CD4-positive, alpha-beta T cell treated with Interleukin-17A for 4 hours (primary cell): ENCODE data around the gene FGFRL1.

Source experiments
- DNase-seq: peaks from one replicate; pipeline ENCODE4 v3.0.0-alpha.2; 2020; ENCODE audit warnings: mixed read lengths

Gene FGFRL1, protein sequence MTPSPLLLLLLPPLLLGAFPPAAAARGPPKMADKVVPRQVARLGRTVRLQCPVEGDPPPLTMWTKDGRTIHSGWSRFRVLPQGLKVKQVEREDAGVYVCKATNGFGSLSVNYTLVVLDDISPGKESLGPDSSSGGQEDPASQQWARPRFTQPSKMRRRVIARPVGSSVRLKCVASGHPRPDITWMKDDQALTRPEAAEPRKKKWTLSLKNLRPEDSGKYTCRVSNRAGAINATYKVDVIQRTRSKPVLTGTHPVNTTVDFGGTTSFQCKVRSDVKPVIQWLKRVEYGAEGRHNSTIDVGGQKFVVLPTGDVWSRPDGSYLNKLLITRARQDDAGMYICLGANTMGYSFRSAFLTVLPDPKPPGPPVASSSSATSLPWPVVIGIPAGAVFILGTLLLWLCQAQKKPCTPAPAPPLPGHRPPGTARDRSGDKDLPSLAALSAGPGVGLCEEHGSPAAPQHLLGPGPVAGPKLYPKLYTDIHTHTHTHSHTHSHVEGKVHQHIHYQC

DNA sequence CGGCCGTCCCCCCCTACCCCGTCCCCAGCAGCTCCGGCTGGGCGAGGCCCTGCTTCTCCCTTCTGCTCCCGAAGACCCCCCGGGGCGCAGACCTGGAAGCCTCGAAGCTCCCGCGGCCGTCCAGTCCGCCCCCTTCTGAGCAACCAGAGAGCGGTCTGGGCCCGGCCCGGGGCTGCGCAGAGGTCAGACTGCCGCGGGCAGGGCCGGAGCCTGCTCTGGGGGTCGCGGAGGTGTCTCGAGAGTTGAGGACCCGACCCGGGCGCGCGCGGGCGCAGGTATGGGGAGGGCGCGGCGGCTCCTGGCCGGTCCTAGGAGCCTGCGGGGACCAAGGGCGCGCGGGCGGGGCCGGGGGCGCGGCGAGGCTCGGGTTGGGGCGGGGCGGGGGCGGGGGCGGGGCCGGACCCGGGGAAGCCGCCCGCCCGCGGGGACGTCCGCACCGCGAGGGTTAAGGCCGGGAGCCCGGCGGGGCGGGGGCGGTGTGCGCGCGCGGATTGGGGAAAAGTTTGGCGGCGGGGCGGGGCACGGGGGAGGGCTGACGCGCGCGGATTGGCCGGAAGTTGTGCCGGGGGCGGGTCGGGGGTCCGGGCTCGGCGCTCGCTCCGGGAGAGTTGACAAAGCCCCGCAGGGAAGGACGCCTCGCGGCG is at the start of gene FGFRL1:
Gene FGFRL1 (plus strand): TSS at position 605 of the 644 bp plus-strand sequence. CDS start 860 bp downstream, outside the sequence.
- peak; percentile 98 for DNase-seq

DNA sequence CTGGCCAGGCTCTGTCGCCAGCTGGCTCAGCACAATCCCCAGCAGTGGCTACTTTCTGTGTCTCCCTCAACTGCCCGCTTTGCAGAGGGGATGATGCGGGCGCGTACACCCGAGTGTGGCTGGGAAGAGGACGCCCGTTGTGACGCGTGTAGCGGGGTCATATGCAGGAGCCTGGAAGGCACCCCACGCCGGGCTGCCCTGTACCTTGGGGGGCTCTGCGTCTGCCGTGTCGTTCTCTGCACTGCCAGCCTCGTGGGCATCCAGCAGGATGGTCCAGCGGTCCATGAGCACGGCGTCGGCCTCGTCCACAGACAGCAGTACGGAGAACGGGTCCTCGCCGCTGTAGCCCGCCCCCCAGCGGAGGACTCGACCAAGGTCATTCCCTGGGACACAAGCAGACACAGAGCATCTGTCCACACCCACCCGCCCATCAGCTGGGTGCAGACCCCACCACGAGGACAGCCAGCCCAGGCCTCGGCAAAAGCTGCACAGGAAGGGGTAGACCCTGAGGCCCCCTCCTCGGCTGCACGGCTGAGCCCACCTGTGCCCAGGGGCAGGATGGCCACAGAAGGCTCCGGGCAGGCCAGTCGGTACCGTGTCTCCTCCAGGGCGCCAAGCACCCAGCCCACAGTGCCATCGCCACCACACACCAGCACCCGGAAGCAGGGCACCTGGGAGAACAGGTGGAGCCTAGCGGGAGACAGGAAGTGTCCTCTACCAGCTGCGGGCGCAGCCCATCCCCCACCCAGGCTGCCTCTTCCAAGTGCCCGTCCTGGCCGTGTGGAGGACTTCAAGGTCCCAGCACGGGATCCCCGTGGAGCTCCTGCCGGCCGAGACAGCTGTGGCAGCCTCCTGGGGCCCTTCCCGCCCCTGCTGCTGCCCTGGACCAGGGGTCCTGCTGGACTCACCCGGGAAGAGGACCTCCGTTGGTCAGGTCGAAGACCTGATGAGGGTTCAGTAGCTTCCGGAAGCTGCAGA is 48.9 kb upstream of the FGFRL1 start:
- DNase-seq = no peak

DNA sequence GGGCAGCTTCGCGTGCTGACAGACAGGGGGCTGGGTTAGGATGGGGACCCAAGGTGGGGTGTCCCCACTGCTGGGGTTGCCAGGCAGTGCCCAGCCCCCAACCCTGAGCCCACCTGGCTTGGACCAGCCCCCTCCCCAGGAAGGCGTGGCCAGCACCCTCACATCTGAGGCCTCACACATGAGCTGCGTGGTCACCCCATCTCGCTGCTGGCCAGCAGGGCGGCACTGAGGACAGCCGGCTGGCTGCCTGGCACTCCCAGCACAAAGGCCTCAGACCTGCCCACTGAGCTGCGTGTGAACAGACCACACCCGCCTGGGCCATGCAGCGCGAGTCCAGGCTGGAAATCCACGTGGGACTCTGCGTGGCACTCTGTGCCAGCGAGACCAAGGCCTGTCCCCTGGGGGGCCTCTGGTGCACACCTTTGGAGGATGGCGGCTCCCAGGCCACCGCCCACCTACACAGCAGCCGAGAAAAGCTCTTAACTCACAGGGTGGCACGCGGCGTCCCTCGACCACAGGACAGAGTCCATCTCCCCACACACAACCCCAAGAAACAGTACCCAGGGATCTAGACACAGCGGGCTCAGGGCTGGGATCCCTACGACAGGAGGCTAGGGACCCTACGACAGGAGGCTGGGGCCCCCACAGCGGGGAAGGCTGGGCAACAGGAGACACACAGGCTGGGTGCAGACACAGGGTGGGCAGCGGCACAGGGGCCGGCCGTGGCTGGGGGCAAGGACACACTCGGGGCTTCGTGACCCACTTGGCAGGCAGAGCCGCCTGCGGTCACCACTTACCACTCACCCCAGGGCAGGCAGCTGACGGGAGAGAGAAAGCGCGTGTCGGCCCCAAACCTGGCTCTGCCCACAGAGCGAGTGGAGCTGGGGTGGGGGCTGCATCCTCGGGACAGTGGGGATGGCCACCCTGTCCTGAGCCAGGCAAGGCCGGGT is 47.9 kb upstream of the FGFRL1 start:
- DNase-seq = no peak

DNA sequence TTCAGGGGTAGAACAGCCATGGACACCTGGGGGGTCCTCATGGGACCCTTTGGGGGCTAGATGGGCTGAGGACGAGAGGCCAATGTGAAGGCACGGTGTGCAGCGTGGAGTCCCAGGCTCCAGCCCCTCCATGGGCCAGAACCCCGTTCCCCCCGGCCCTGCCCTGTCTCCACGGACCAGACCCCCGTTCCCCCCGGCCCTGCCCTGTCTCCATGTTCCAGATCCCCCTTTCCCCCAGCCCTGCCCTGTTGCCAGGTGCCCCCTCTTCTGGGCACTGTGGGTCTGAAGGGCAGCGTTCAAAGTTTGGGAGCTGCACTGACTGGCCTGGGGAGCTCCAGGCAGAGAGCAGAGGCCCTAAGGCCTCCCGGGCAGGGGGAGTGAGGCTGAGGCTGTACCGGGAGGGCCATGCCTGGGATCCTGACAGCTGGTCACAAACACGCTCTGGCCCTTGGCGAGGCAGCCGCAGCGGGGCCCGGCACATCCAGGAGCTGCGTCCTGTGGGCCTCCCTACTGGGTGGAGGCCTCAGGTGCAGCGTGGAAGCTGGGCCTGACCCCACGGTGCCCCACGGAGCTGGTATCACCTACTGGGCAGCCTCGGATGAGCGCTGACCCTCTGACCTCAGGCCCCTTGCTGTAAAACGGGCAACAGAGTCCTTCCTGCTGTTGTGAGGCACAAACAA is 46.9 kb upstream of the FGFRL1 start:
- no peak for DNase-seq

DNA sequence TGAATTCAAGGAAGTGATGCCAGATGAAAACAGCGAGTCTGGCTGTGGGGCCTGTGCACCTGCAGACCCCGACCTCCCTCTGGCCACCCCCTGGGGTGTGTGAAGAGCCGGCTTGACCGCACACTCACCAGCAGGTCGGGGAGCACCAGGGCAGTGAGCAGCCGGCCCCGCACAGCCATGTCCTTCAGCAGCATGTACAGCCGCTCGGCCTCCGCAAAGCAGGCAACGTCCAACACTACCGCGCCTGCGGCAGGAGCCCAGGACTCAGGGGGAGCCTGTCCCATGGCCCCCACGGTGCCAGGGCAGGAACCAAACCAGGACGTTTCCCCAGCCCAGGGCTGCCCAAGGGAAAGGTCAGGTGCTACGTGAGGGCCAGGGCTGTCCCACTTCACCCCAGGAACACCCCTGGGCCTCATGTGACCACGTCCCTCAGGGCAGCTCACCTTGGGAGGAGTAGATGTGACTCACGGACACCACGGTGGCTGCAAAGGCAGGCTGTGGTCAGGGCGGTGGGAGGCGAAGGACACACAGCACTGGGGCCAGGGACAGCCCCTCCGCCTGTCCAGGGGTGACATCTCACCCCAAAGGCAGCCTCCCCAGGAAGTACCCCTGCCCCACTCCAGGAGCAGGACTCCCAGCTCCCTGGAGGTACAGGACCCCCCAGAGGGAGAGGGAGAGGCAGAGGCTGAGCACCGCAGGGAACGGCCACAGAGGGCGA is 46.2 kb upstream of the FGFRL1 start:
- DNase-seq = no peak

DNA sequence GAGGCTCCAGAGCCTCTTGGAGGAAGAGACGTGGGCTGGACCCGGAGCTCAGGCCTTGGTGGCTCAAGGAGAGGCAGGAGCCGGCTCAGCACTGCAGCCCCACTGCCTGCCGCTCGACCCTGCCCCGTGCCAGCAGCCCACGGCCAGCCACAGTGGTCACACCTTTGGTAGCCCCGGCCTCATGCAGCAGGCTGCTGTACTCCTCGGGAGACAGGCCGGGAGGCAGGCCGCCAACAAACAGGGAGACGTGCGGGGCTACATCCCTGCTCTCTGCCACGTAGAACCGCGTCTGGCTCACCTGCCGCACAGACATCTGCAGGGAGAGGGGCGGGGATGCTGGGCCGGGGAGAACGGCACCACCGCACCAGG is 45.7 kb upstream of the FGFRL1 start:
- DNase-seq = no peak

DNA sequence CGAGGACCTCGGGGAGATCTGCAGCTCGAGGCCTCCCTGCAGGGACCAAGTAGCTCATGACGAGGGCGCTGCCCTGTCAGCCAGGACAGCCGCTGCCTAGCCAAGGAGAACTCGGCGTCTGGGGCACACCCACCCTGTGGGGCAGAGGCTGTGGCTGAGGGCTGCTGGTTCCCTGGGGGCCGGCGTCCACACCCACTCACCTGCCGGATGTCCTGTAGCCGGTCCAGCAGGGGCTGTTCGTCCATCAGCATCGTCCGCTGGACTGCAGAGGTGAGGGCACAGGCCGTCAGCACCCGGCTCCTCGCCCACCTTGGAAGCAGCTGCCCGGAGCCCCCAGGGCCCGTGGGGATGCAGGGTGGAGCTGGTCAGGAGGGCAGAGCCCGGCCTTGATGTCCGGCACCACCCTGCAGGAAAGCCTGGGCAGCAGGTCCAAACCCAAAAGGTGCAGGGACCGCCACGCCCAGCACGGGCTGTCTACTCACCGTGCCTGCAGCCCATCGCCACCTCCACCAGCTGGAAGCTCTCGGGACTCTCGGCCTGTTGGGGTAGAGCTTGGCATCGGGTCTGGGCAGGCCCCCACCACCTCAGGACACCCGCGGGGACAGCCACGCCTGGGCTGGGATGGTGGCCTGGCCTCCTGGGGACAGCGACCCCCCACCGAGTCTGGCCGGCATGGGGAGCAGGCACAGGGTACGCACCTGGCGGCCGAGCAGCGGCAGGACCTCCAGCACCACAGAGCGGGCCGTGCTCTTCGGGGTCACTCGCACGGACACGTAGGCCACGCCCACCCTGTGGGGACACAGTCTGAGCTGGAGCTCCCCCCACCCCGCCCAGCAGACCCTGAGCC is 44.9 kb upstream of the FGFRL1 start:
- no peak for DNase-seq

DNA sequence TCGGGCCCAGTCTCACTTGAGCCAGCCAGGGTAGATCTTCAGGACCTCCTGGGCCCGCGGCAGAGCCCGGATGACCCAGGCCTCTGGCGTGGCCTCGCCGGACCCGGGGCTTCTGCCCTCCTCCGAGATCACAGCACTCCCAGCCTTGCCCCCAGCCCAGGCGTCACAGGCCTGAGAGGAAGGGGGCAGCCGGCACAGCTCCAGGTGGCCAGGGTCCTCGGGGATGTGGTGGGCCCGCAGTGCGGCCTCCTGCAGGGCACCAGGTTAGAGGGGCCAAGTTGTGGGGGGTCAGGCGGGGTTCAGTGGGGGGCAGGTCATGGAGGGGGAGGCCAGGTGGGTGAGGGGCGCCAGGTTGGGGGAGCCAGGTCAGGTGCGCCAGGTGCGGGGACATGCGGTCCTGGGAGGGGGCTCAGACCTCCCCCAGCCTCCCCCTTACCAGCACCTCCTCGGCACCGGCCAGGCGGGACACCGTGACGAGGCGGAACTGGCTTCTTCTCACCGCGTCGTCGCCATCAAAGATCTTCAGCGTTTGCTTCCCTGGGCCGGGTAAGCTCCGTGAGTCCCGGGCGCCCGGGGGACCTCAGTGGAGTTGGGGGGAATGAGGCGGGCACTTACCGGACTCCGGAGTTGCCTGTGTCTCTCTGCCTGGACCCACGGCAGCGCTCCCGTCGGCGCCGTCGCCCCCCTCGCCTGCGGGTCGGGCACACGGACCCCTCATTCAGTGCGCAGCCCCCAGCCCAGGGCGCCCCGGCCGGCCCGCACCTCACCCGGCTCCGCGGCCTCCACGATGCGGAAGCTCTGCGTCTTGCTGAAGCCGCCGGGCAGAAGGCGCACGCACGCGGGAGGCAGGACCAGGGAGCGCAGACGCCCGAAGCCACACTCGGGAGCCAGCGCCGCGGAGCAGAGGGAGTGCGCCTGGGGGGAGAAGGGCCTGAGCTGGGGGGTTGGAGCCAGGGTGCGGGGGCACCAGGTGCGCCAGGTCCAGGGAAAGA is 44.0 kb upstream of the FGFRL1 start:
- DNase-seq = no peak

DNA sequence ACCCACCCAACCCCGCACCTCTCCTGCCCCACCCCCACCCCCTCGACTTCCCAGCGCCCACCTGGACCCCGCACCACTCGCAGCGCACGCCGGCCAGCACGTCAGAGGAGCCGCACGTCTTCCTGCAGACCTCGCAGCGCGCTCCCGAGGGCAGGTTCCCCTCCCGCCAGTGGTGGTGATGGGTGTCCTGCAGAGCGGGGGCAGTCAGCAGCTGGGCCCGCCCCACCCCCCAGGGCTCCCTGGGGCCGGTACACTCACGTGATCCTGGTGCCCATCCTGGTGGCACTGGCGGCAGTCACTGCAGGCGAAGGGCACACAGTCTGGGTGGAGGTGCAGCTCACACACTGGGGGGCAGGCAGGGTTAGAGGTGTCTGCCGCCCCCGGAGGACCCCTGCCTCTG is 43.2 kb upstream of the FGFRL1 start:
- no peak for DNase-seq

DNA sequence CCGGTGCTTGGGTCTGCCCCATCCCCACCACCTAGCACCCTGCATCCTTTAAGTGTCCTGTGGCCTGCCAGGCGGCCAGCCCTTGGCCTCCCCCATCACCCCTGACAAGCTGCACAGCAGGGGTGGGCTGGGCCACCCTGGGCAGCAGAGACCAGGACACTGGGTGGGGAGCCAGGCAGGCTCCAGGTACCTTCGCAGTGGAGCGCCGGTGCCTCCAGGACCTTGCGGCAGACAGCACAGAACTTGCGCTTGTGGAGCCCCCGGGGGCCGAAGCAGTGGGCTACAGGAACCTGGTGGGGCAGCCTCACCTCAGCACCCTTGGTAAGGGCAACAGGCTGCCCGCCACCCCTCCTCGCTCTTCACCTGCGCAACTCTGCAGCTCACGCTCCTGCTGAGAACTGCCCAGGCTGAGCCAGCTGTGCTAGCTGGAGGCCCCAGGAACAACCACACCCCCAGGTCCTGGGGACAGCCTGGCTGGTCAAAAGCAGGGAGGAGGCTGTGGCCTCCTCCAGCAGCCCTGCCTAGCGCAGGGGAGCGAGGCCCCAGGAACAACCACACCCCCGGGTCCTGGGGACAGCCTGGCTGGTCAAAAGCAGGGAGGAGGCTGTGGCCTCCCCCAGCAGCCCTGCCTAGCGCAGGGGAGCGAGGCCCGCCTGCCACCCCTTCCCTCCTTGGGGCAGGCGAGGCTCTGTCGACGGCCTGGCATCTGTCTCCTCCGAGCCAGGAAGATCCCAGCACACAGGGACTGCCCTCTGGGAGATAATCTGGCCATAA is 42.6 kb upstream of the FGFRL1 start:
- no peak for DNase-seq

DNA sequence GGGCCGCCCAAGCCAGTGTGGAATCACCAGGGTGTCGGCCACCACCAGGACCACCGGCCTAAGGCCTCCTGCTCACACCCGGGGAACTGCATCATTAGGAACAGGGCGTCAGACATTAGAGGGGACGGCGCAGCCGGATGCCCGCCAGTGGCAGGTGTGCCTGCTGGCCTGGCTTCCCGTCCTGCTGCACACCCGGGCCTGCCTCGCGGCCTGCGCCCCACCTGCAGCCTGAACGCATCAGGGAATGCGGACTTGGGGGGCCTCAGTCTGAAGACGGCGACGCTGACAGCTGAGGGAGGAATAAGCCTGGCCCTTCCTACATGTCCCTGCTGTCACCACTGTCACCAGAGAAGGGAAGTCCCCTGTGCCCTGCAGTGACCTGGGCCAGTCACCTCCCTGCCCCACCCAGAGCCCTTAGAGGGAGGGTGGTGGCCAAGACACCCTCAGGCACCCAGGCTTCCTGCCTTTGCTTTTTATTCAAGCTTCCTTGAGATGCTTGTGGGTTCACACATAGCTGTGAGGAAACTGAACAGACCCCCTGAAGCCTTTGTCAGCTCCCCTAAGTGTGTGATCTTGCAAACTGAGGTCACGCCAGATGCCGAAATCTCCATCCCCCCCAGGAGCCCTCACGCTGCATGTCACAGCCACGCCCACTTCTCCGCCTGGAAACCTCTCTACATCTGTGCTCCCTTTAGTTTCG is 41.2 kb upstream of the FGFRL1 start:
- DNase-seq = no peak

DNA sequence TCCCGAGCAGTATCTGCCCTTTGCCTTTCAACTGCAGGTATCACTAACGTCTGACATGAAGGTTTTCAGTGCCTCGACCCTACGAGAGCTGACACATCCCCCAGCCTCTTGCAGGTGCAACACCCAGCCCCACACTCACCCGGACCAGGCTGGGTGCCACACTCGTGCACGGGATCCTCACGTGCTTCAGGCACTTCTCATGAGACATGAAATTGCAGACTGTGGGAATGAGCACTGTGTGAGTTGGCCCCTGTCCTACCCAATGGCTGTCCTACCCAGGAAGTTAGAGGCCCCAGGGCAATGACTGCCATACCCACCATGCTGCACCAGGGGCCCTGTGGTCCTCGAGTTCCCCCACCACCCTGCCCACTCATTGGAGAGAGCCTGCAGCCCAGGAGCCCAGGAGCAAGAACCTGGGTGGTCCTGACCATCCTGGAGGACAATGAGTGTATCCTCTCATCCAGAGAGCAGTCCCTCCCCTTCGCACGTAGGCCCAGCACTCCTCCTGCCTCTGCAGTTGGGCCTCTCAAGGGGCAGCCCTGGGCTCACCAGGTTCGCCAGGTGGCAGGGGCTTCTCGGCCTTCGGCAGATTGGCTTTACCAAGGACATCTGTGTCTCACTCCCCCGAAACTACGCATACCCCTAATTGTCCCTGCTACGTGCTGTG is 40.4 kb upstream of the FGFRL1 start:
- no peak for DNase-seq

DNA sequence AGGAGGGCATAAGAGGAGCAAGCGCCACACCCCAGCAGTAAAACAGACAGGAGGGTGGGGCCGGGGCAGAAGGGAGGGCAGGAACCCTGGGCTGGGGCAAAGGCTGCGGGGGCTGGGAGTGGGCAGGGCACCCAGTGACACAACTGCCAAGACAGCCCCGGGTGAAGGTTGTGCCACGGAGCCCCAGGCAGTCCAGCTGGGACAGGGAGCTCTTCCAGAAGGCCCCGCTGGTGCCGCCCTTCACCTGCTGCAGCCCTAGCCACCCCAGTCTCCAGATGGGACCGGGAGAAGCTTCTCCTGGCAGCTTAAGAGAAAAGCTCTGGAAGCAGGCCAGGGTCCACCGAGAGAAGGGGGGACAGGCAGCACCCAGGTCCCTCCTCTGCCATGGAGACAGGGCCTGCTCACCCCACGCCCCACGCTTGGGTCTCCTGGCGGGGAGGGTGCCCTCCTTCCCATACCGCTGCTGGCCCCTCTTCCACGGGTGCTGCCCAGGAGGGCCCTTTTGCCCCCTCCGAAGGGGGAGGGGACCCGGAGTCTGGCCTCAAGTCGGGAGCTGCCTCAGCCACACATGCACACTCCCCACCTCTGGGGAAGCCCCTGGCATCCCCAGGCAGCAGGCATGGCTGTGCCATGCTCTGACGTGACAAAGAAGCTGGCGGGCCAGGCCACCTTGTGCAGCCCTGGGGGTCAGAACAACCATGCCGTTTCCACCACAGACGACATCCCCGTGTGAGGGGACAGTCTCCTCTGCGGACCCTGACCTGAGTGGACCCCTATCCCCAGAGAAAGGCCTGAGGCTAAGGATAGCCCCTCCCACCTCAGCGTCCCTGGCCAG is 39.5 kb upstream of the FGFRL1 start:
- DNase-seq = no peak

DNA sequence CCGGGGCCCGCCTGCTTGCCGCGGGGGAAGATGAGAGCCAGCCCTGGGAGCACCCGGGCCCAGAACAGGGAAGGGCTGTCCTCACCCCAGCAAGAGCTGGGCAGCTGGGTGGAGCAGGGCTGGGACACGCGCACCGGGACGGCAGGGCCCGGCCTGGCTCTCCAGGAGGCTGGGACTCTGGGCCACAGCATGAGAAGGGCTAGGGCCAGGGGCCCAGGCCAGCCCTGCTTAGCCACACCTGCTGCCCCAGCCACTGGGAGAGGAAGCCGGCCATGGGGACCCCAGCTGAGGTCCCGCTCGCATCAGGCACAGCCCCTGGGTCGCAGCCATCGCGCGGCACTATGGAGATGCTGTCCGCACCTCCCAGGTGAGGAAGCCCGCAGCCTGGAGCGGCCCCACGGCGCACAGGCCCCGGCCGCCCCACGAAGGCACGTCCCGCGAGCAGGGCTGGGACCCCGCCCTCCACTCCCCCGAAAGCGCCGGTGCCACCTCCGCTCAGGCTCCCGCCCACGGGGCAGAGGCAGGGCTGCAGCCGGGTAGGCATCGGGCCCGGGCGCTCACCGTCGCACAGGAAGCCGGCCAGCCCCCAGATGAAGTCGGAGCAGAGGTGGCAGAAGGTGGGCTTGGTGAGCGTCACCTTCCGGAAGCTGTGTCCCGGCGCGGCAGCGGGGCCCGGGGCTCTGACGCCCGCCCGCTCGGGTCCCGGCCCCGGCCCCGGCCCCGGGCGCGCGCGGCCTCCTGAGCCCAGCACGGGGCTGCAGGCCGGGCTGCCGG is 38.6 kb upstream of the FGFRL1 start:
- DNase-seq = peak; percentile 71
